ENCODE measurements around the gene RHEX.
"Not testable (repeated sequence)": the region's sequence is repeated elsewhere in the genome, so short reads cannot be mapped to it uniquely, and the experiment has no call there.

Gene RHEX

GRCh38 chr1:206059355-206059915, 6.5 kb downstream of the RHEX start:
- no peak for DNase-seq (ENCODE audit: low read depth)

GRCh38 chr1:206060844-206061243, 7.9 kb downstream of the RHEX start:
- no peak for DNase-seq (ENCODE audit: low read depth)

GRCh38 chr1:206062464-206062863, 9.5 kb downstream of the RHEX start:
- DNase-seq (ENCODE audit: low read depth), result no peak

GRCh38 chr1:206064001-206064400, 11.0 kb downstream of the RHEX start:
- DNase-seq (ENCODE audit: low read depth), result not testable (repeated sequence)

GRCh38 chr1:206064501-206064900, 11.5 kb downstream of the RHEX start:
- not testable (repeated sequence) for DNase-seq (ENCODE audit: low read depth)

DNA sequence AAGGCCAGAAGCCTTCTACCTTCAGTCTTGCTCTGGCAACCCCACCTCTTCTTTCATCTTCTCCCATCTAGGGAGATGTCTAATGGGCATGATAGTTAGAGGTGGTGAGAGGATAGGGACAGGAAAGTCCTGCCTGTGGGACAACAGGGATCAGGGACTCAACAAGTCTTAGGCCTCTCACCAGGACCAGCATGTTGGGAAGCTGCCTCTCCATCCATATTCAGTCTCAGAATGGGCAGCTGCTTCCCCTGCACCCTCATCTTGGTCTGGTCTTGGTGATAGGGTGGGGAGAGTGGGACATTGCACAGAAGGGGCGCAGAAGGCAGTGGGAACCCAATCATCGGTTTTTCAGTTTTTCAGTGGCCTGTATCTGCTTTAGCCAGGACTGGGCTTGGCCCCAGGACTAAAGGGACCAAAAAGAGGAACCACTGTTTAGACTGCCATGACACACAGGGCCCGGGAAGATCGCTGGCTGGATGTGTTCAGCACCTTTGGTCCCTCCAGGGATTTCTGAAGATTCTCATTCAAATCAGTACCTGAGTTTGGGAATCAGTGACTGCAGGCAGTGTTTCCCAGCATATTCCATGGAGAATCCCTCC, 12.7 kb downstream of the RHEX start:
- DNase-seq (ENCODE audit: low read depth), result no peak

GRCh38 chr1:206066479-206067171, 13.7 kb downstream of the RHEX start:
- DNase-seq (ENCODE audit: low read depth), result no peak

DNA sequence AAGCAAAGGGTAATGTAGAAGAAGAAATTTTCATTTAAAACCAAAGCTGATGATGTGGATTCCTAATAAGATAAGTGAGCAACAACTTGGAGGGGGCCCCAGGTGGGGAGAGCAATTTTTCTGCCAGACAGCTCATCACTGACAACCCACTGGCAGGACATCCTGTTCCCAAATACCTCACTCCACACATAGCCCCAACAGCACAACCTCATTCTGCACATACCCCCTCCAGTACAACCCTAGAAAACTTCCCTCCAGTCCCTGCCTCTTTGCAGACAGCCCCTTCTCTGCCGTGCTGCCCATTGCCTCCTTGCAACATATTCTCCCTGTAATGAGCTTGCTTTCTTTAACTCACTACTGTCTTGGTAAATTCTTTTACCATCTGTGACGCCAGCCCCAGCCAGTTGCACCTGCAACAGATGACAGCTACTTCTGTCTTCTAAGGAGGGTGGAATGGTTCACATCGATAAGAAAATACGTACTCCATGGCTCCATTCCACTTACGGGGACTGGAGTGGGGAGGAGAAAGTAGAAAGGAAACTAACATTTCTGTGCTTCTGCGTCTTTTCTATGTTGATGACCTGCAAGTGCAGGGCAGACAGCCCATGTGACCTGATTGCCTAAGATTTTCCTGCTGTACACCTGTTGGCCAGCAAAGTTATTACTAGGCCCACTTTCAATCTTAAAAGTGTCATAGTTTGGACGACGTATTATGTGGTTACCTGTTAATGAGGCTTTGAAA, 14.7 kb downstream of the RHEX start:
- no peak for DNase-seq (ENCODE audit: low read depth)

GRCh38 chr1:206068314-206068713, 15.3 kb downstream of the RHEX start:
- no peak for DNase-seq (ENCODE audit: low read depth)

- DNase-seq (ENCODE audit: low read depth), result no peak
Measured at GRCh38 chr1:206070627-206071304, 17.8 kb downstream of the RHEX start.

- DNase-seq (ENCODE audit: low read depth), result no peak
Measured at GRCh38 chr1:206074839-206075238, 21.9 kb downstream of the RHEX start.

DNA sequence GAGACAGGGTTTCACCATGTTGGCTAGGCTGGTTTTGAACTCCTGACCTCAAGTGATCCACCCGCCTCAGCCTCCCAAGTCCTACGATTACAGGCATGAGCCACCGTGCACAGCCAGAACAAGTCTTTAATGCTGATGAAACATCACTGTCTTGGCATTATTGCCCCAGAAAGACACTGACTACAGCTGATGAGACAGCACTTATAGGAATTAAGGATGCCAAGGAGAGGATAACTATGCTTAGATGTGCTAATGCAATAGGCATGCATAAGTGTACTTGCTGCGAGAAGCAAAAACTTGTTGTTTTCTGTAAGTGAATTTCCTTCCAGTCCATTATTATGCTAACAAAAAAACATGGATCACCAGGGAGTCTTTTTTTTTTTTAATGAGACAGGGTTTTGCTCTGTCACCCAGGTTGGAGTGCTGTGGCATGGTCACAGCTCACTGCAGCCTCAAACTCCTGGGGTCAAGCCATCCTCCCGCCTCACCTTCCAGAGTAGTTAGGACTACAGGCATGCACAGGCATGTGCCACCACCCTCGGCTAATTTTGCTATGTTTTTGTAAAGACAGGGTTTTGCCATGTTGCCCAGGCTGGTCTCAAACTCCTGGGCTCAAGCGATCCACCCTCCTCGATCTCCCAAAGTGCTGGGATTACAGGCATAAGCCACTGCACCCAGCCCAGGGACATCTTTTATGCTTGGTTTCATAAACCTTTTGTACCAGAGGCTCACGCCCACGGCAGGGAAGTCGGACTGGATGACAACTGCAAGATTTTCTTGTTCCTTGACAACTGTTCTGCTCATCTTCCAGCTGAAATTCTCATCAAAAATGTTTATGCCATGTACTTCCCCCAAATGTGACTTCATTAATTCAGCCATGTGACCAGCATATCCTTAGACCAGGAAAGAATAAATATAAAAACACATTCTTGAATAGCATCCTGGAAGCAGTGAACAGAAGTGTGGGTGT, 23.1 kb downstream of the RHEX start:
- DNase-seq (ENCODE audit: low read depth), result no peak

- DNase-seq (ENCODE audit: low read depth), result no peak
Measured at GRCh38 chr1:206079135-206079534, 26.2 kb downstream of the RHEX start.

- DNase-seq (ENCODE audit: low read depth), result no peak
Measured at GRCh38 chr1:206080026-206080820, 27.2 kb downstream of the RHEX start.

DNA sequence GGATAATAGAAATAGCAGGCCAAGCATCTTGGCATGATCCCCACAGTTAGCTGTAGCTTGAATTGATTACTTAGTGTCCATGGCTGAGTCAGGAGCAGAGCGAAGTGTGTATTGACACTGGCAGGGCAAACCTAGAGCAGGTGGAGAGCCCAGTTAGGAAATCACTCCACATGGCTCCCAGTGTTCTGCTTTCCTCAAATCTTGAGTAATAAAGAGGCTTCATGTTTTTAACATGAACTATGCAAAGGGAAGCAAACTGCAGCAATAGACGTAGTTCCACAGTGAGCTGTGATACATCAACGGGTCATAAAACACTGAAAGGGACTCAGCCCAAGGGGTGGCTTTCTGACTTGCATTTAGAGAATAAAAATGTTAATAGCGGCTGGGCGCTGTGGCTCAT, 28.9 kb downstream of the RHEX start:
- no peak for DNase-seq (ENCODE audit: low read depth)

GRCh38 chr1:206082831-206083695, 30.1 kb downstream of the RHEX start:
- DNase-seq (ENCODE audit: low read depth), result no peak

GRCh38 chr1:206083750-206084149, 30.8 kb downstream of the RHEX start:
- DNase-seq (ENCODE audit: low read depth), result no peak

- no peak for DNase-seq (ENCODE audit: low read depth)
Measured at GRCh38 chr1:206087091-206087490, 34.1 kb downstream of the RHEX start.

DNA sequence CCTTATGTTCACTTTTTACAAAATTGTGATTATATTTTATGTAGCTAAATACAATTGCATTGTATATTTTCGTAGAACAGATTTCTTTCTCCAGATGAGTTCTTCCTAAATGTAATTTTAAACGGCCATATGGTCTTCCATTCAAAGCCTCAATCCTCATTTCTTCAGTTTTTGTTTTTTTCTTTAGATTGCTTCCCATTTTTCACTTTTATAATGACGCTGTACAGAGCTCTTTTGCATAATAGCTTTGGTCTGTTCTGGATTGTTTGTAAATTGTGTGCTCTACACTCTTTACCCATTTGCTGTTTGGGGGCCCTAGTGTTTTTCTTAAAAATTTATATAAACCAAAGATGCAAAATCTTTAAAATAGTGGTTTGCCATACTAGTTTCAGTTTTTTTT, 36.4 kb downstream of the RHEX start:
- DNase-seq (ENCODE audit: low read depth), result no peak

Data from HS-5 (cell line).